HG02588 (cell line): ENCODE data around the gene ANKRD18A.

Experiments used
- ATAC-seq: cut with Tn5 transposase; IDR thresholded peaks from one replicate; pipeline ENCODE4 v1.9.1; 2021; ENCODE audit warnings: mild to moderate bottlenecking, moderate library complexity; ENCODE audit not compliant: unreplicated experiment

Gene ANKRD18A

GRCh38 chr9:38620483-38621433, at the start of gene ANKRD18A:
TSS of gene ANKRD18A (minus strand) at chr9:38620596. CDS start at chr9:38620285, 311 bp downstream.
- ATAC-seq = peak; percentile 85

DNA sequence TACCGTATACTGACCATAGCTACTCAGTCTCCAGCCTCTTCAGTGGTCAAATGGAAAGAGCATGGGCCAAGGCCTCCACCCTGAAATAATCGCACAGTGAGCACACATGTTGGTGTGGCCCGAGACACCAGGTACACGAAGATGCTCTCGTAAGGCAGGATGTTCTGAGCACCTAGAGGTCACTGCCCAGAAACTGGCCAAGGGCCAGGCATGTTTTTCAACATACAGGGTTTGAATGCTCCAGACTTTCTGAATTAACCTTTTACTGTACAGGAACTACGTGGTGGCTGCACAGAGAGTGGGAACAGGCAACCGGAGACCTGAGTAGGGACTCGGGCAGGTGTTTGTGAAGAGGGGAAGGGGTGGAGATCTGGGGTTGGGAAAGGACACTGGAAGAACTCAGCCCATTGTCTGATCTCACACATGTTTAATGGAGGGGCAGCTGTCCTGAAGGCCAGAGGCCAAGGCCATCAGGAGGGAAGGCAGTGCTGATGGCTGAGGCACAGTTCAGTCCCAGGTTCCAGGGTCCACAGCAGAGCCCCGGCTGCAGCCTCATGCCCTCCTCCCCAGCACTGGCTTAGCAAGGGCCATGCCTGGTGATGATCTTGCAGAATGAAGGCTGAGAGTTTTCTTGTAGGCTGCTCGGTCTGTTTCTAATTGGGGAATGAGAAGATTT, 48.5 kb upstream of the ANKRD18A start:
- ATAC-seq = no peak

DNA sequence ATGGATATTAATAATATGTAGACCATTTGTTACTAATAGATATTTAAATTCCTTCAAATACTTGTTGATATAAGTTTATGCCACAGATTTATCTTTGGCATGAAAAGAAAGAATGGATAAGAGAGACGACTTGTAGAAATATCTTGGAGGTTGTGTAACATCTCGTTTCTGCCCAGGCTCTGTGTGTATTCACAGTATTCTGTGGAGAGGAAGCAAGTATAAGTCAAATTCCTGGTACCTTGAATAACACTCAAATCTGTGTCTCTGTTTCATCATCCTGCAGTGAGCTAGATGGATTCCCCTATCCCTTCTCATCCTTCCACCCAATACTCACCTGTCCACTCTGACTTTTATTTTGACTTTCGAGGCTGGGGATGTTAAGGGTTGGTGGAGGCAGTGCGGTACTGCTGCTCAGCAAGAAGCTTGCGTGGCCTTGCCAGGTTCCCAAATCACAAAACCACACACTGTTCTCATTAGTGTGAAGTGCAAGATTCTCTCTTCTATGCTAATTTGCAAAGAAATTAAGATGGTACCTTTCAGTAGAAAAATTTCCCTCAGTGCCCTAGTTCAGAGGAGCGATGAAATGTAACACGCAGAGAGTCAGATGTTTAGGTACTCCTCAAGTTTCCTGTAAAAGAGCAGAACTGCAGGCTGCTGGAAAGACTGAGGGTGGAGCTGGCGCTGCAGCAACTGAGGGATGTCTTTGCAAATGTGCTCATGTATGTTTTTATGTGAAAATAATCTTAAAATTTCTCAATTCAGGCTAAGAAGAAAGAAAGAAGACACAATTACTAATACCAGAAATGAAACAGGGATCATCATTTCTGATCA, 42.6 kb upstream of the ANKRD18A start:
- no peak for ATAC-seq

DNA sequence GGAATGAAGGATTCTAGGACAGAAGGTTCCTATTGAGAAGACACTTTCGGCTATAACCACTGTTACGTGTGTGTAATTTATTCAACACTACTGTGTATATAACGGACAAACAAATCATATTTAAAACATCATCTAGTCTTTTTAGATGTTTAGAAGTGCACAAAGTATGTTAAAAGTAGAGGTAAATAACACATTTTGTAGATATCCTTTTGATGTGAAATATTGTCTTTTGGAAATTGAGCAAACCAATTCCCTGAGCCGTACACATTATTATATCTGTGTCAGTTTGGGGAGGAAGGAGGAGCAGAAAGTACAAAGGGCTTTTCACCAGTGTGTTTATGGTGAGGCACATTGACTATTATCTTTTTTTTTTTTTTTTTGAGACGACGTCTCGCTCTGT, 39.1 kb upstream of the ANKRD18A start:
- ATAC-seq = no peak

- no peak for ATAC-seq
Observed at GRCh38 chr9:38656896-38657295, 36.5 kb upstream of the ANKRD18A start.

DNA sequence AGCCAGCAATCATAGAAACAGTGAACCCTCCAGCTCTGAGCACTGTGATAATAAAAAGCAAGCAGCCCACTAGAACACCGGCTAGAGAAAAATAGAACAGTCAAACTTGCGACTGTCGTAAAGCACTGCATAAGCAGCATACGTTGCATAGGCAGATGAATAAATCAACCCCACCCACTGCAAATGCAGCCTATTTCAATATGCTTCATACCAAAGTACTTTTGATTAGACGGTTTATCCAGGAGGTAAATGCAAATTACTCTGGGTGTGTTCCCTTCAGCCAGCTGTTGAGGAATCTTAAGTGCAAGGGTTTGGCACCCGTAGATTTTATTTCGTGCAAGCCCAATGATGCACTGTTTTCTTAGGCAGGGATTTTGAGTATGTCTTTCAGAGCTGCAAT, 32.1 kb upstream of the ANKRD18A start:
- no peak for ATAC-seq

DNA sequence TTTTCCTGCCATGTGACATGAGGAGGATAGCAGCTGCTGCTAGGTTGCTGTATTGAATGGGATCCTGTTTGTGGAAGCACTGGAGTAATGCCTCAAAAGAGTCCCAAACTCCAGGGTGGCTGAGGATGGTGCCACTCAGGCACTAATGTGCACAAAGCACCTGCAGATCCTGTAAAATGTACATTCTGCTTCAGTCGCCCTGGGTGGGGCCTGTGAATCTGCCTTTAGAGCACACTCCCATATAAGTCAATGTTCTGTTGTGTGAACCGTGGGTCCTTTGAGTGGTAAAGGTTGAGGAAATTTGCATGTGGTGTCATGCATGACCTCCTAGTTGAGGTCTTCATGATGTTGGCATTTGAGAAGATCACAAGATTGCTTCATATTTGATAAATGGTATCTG, 31.6 kb upstream of the ANKRD18A start:
- no peak for ATAC-seq

- no peak for ATAC-seq
Observed at GRCh38 chr9:38651400-38652042, 31.1 kb upstream of the ANKRD18A start.

DNA sequence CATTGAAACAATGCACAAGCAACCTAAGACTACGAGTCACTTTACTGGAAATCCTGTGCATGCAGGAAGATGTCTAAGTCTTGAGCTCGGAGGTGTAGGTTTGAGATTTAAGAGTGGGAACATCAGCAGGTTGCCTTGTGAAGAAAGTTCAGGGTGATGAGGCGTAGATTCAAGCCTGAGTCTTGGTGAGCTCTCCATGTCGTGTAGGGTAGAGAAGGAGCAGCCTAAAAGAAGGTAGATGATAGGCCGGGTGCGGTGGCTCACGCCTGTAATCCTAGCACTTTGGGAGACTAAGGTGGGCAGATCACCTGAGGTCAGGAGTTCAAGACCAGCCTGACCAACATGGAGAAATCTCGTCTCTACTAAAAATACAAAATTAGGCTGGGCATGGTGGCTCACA, 30.2 kb upstream of the ANKRD18A start:
- ATAC-seq = no peak

DNA sequence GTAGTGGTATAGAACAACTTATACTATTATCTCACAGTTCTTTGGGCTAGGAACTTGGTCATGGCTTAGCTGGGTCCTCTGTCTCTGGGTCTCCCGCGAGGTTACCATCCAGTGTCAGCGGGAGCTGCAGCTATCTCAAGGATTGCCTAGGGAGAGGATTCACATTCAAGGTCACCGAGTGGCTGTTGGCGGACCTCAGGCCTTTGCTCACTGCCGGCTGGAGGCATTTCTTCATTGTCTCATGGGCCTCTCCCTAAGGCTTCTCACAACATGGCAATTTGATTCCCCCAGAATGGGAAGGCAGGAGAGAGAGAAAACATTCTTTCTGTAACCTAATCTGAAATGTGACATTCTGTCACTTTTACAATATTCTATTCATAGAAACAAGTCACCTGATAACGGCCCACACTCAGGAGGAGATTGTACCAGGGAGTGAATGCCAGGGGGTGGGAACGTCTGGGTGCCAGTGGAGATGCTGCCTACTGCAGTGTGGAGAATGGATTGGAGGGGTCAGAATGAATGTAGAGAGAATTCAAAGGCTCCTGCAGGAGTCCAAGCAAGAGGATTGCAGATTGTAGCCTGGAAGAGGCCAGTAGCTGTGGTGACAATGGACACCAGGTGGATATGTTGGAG, 29.5 kb upstream of the ANKRD18A start:
- ATAC-seq = no peak

DNA sequence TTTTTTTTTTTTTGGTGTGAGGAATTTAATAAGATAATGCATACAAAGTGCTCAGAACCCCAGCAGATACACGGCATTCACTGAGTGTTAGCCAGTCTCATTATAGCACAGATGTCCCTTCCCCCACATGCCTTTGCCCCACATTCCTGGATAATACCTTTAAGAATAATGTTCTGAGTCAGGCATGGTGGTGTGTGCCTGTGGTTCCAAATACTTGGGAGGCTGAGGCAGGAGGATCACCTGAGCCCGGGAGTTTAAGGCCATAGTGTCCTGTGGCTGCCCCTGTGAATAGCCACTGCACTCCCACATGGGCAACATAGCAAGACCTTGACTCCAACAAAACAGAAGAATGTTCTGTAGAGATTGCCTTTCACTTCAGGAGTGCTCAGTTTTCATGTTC, 24.2 kb upstream of the ANKRD18A start:
- no peak for ATAC-seq

DNA sequence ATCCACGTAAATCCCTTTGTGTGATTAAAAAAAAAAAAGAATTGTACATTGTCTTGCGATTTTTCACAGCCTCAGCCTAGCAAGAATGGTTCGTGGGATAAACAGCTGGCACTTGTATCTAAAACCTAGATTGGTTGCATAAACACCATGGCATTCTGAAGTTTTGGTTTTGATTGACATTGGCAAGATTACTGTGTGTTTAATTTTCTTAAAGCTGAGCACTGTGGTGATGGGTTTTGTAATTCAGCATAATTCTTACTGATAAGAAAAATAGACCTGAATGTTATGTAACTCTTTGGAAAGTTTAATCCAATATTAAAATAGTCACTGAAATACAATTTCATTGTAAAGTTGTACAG, 23.4 kb upstream of the ANKRD18A start:
- ATAC-seq = no peak

GRCh38 chr9:38642951-38643814, 22.8 kb upstream of the ANKRD18A start:
- ATAC-seq = no peak

GRCh38 chr9:38641985-38642864, 21.8 kb upstream of the ANKRD18A start:
- ATAC-seq = no peak

DNA sequence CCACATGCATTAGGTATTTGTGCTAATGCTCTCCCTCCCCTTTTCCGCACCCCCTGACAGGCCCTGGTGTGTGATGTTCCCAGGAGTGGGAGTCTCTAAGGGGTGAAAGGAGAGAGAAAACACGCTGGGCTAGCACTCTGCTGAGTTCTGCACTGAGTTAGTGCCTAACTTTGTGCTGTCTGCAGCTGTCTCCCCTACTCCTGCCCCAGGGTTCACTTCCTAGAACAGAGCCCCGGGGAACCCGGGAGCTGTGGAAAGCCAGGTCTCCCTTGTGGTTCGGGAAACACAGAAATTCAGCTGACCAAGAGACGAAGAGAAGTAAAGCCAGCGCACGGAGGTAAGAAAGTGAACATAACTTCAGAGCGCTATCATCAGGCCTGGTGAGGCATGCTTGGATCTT, 20.7 kb upstream of the ANKRD18A start:
- no peak for ATAC-seq

DNA sequence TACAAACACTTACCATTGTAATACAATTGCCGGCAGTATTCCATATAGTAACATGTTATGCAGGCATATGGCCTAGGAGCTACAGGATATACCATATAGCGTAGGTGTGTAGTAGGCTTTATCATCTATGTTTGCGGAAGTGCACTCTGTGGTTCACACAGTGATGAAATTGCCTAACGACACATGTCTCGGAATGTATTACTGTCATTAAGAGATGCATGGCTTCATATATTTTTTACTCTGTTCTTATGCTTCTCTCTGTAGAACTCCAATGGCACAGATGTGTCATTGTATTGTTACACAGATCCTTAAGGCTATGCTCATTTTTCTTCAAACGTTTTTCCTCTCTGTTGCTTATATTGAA, 19.2 kb upstream of the ANKRD18A start:
- no peak for ATAC-seq

DNA sequence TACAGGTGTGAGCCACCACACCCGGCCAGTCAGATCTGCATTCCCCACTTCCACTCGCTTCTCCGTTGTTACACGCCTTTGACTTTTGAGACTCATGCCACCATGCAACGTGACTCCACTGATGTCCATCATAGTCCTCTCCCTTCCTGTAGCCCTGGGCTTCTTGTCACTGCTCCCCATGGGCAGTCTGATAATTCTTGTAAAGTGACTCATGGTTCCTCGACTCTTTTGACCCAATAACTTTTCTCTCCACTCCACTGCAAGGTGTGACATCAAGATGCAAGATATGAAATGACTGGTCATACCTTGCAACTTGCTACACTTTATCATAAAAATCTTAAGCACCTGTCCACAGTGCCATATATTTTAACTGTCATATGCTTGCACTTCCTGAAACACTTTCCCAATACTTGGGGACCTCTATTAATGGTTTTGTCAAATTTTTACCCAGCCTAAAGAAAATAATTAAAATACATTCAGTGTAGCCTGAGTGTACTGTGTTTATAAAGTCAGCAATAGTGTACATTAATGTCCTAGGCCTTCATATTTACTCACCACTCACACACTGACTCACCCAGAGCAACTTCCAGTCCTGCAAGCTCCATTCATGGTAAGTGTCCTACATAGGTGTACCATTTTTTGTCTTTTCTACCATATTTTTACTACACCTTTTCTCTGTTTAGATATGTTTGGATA, 18.6 kb upstream of the ANKRD18A start:
- no peak for ATAC-seq

GRCh38 chr9:38634315-38634714, 13.9 kb upstream of the ANKRD18A start:
- no peak for ATAC-seq
